Stomach smooth muscle (tissue), 2 donors: ENCODE results near the gene SLC25A36.
"Not testable (repeated sequence)": the region's sequence is repeated elsewhere in the genome, so short reads cannot be mapped to it uniquely, and the experiment has no call there.

Experiments used
- H3K27ac ChIP-seq: one replicate; pipeline ENCODE4 v1.7.0; 2013; ENCODE audit warnings: mild to moderate bottlenecking, low read length, inconsistent platforms
- H3K27me3 ChIP-seq, 2 donors: one replicate each; pipeline ENCODE4 v1.7.0; 2013; ENCODE audit warnings: low read length in 2 of 2; ENCODE audit not compliant: insufficient read depth in 2 of 2, control insufficient read depth in 1 of 2
- H3K36me3 ChIP-seq, 2 donors: one replicate each; pipeline ENCODE4 v1.7.0; 2013; ENCODE audit warnings: low read length in 2 of 2; ENCODE audit not compliant: control insufficient read depth in 2 of 2, insufficient read depth in 2 of 2
- H3K4me1 ChIP-seq: one replicate; pipeline ENCODE4 v1.7.0; 2013; ENCODE audit warnings: low read length; ENCODE audit not compliant: control insufficient read depth, insufficient read depth
- H3K4me3 ChIP-seq, 2 donors: one replicate each; pipeline ENCODE4 v1.7.0; 2013; ENCODE audit warnings: low read length in 2 of 2
- H3K9ac ChIP-seq, 2 donors: one replicate each; pipeline ENCODE4 v1.7.0; 2013; ENCODE audit warnings: low read length in 2 of 2, mild to moderate bottlenecking in 1 of 2
- H3K9me3 ChIP-seq, 2 donors: one replicate each; pipeline ENCODE4 v1.7.0; 2013; ENCODE audit warnings: low read length in 2 of 2; ENCODE audit not compliant: control insufficient read depth in 2 of 2
- donor health status: healthy.
- donor health status: Pancreatic carcinoma.

SLC25A36 gene

DNA sequence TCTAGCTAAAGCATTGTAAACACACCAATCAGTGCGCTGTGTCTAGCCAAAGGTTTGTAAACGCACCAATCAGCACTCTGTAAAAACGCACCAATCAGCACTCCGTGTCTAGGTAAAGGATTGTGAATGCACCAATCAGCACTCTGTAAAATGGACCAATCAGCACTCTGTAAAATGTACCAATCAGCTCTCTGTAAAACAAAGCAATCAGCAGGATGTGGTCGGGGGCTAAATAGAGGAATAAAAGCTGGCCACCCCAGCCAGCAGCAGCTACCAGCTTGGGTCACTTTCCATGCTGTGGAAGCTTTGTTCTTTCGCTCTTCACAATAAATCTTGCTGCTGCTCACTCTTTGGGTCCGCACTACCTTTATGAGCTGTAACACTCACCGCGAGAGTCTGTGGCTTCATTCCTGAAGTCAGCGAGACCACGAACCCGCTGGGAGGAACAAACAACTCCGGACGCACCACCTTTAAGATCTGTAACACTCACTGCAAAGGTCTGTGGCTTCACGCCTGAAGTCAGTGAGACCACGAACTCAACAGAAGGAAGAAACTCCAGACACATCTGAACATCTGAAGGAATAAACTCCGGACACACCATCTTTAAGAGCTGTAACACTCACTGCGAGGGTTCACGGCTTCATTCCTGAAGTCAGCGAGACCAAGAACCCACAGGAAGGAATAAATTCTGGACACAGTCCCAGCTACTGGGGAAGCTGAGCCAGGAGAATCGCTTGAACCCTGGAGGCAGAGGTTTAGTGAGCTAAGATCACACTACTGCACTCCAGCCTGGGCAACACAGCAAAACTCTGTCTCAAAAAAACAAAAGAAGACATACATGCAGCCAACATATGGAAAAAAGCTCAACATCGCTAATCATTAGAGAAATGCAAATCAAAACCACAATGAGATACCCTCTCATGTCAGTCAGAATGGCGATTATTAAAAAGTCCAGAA, 76.0 kb downstream of the SLC25A36 start:
- not testable (repeated sequence) for H3K9me3 ChIP-seq, H3K9ac ChIP-seq, H3K27ac ChIP-seq, H3K36me3 ChIP-seq, H3K4me3 ChIP-seq, H3K27me3 ChIP-seq, H3K4me1 ChIP-seq

DNA sequence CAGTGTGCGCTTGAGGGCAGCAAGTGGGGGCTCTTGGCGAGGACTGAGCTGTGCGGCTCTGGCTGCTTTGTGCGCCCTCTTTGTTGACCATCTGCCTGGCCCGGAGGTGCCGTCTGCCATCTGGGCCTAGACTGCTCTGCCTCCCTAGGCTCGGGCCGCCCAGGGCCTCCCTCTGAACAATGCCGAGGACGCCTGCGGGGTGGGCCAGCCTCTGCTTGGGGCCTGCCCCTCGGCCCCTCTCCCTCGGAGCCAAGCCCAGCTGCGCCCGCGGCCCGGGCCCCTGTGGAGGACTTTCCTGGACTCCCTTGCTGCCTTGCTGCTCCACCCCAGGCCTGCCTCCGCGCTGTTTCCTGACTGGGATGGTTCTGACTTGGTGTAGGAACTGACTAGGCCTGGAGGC, 77.6 kb downstream of the SLC25A36 start:
- no peaks in the 10 kb centered on the region for H3K4me1 ChIP-seq
- H3K27me3 ChIP-seq = no peaks in the 10 kb centered on the region
- no peaks in the 10 kb centered on the region for H3K9me3 ChIP-seq
- no peak overlapping the region for H3K4me3 ChIP-seq
- H3K36me3 ChIP-seq = no peaks in the 10 kb centered on the region
- no peak overlapping the region for H3K27ac ChIP-seq
- H3K9ac ChIP-seq = no peak overlapping the region

DNA sequence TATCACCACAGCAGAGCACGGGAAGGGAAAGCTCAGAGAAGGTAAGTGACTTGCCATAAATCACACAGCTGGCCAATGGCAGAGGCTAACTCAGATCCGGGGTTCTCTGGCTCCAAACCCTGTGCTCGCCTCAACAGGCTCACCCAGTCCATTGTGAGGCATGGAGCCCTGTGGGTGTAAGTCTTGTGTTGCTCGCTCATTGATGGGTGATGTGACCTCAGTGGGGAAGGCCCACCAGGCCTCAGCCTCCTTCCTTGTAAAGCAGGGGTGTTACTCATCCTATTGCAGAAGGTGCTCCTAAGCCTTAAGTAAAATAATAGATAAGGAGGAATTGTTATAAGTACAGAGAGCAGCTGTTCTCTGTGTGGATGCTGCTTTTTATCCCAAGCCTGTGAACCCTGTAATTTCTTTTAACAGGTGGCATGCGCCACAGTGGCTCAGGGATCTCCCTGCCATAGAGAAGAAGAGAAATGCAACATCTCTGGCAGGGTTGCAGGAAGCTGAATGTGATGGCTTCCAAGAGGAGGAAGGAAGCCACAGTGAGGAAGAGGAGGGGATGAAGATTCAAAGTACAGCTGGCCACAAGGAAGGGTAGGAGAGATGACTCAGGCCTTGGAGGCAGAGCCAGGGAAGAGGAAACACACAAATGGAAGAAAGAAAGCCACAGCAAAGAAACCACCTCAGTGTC, 78.7 kb downstream of the SLC25A36 start:
- Histone ChIP-seq H3K4me3 (no peak overlapping the region), H3K4me1 (no peaks in the 10 kb centered on the region), H3K36me3 (no peaks in the 10 kb centered on the region), H3K9ac (no peak overlapping the region), H3K27me3 (no peaks in the 10 kb centered on the region), H3K9me3 (no peaks in the 10 kb centered on the region), H3K27ac (no peak overlapping the region)

DNA sequence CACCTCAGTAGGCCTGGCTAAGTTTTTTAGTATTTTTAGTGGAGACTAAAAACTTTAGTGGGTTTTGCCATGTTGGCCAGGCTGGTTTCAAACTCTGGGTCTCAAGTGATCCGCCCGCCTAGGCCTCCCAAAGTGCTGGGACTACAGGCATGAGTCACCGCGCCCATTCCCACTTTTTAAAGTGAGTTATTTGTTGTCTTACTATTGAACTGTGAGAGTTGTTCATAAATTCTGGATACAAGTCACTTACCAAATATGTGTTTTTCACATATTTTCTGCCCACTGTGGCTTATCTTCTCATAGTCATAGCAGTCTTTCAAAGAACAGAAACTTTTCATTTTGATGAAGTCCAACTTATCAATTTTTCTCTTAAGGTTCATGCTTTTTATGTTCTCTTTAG, 79.6 kb downstream of the SLC25A36 start:
- no peaks in the 10 kb centered on the region for H3K4me1 ChIP-seq
- H3K4me3 ChIP-seq = no peak overlapping the region

More for the DNA sequence above, 79.6 kb downstream of the SLC25A36 start:
- Histone ChIP-seq H3K27ac (no peak overlapping the region), H3K9ac (no peak overlapping the region), H3K27me3 (no peaks in the 10 kb centered on the region), H3K36me3 (no peaks in the 10 kb centered on the region), H3K9me3 (no peaks in the 10 kb centered on the region)
